KBM-7 (cell line): ENCODE results near the gene SNX3.

Experiments
- DNase-seq: peaks from one replicate; pipeline ENCODE4 v3.0.0-alpha.2; 2015
- in situ Hi-C: fragments of 300-500 bp; cut with MboI; formaldehyde crosslinking; loops from 2 replicates; pipeline ENCODE4 v1.14.3; 2020; ENCODE audit warnings: low sequenced_read_pairs, low pct_unique_long_range_greater_than_20kb, mixed read lengths

The SNX3 gene

DNA sequence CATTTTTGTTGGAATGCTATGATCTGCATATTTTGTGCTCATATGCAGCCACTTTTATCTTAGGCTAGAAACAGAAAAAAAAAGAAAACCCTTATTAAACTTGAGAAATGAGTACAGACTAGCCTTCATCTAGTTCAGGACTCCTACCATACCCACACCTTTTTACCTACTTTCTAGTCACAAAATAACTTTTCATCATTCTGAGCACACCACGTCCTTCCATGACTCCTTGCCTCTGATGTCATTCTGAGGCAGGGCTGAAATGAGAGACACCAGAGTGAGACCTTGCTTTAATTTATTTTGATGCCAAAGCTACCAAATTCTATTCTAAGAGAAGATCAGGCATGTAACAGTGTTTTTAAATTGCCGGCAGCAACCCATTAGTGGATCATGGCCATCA is 38.8 kb downstream of the SNX3 start:
- DNase-seq, result no peak
- in situ Hi-C loops, result no loop called here

DNA sequence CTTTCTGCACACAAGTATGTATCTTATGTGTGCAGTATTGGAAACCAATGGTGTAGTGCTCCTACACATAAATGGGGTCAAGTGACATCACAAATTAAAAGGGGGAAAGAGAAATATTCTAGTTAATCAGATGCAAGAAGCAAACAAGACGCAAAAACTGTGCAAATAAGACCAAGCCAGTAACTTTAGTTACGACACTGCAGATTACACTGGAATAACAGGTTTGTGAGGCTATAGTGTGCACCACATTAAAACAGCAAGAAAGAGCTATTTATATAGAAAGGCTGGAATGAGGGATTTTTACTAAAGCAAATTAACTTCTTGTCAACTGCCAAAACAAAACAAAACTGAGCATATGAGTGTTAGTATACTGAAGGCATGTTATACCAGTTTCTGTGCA is 49.2 kb downstream of the SNX3 start:
- DNase-seq, result no peak
- in situ Hi-C loops, result no loop called here

GRCh38 chr6:108210556-108210955 is 50.3 kb downstream of the SNX3 start:
- no peak for DNase-seq
- in situ Hi-C loops, result no loop called here

- in situ Hi-C loops, result no loop called here
- no peak for DNase-seq
Observed at GRCh38 chr6:108209738-108210137, 51.1 kb downstream of the SNX3 start.

DNA sequence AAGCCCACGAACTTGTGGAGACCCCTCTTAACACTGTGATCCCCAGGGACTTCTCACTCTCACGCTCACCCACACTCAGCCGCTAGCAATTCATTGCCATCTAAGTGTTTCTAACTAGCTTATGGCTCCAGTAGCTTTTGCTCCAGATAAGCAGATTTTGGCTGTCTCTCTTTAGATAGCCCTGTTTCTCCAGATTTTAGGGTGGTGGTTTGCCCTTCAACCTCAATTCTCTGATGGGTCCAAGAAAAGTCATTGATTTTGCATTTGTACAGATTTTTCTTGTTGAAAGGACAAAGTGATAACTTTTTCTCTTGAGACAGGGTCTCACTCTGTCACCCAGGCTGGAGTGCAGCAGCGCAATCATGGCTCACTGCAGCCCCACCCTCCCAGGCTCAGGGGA is 53.8 kb downstream of the SNX3 start:
- in situ Hi-C loops, result no loop called here
- no peak for DNase-seq

DNA sequence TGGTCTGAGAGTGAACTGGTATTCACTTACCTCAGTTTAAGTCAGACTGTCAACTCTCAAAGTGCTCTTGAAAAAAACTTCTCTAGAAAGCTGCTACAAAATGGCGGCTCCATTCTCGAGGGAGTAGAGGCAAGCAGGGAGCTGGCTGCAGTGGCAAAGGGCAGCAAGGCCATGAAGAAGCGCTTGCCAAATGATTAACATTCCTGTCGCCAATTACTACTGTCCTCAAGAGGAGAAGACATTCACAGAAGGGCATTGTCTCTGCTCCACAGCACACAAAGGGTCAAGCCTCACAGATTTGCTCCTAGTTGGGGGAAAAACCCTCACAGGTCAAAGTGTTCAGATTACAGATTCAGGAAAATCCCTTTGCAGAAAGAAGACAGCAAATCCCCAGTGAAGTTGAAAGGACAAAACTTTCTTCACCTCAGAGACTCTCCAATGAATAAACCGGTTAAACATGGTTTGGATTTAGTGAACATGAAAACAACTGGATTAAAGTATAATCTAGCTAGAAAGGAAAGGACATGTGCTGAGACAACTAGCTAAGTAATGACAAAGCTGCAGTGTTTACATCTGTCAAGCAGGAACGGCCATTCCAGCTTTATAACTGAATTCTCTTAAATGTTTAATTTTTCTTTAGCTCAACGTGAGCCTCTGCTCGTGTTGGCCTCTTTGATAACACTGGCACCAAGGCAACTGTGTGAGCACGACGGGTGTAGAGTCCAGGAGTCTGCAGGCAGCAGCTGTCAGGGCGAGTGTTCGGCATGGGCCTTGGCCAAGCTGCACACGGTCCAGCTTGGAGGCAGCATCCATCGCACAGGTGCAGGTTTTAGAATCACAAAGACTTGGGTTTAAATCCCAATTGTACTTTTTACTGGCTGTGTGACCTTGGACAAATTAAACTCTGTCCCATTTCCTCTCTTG is 57.4 kb downstream of the SNX3 start:
- in situ Hi-C loops, result no loop called here
- no peak for DNase-seq

DNA sequence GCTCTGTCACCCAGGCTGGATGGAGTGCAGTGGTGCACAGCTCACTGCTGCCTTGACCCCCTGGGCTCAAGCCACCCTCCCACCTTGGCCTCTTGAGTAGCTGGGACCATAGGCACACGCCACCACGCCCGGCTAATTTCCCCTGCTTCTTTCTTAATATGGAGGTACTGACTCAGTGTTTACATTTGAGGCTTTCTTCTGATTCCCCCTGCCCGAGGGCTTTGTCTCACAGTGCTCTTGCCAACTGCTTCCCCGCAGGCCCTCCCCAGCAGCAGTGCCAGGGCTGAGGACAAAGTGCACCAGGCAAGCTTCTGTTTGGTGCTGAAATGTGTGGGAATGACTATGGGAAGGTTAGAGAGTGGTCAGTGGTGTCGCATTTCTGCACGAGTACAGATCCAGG is 60.2 kb downstream of the SNX3 start:
- in situ Hi-C loops, result no loop called here

DNA sequence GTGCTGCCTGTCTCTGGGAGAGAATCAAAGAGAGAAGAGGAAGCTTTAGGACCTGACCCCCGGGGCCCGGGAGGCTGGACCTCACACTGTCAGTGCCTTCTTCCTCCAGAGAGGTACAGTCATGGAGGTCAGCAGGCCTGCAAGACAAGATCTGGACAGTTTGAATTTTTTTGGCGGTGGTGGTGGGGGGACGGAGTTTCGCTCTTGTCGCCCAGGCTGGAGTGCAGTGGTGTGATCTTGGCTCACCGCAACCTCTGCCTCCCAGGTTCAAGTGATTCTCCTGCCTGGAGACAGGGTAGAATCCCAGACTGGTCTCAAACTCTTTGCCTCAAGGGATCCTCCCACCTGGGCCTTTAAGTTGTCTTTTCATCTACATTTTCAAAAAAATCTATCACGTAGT is 60.7 kb downstream of the SNX3 start:
- no peak for DNase-seq

More for the DNA sequence above, 60.2 kb downstream of the SNX3 start:
- DNase-seq, result no peak

GRCh38 chr6:108198761-108199498 is 61.9 kb downstream of the SNX3 start:
- in situ Hi-C loops, result no loop called here
- DNase-seq, result no peak

More for the DNA sequence above, 60.7 kb downstream of the SNX3 start:
- in situ Hi-C loops, result no loop called here

DNA sequence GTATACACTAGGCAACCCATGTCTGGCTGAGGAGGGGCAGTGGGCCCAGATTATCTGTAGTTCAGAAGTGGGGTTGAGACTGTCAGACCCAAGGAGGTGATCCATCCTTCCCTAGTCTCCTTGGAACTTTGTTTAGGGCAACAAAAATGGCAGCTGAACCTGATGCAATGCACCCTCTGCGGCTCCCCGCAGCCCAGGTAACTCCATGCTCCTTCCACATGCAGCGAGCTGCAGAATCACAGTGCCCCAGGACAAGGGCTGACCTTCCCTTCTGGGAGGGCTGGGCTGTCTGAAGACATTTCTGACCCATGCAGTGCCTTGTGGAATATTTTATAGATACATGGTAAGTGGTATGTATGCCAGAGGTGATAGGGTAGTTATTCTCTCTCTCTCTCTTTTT is 65.6 kb downstream of the SNX3 start:
- in situ Hi-C loops, result no loop called here
- DNase-seq, result no peak

DNA sequence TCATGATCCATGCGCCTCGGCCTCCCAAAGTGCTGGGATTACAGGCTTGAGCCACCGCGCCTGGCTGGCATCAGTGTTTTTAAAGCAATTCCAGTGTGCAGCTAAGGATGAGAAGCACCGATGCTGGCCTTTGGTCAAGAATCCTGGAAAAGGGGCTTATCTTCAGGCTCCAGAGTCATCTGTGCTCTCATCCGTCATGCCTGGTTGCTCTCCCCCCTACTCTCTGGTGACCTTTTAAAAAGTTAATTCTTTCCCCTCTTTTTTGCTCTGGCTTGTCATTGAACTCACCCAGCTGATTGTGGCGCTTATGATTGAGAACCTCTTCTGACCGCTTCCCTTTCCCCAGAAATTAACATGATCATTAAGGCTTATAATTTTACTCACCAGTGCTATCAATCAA is 66.3 kb downstream of the SNX3 start:
- in situ Hi-C loops, result no loop called here
- DNase-seq, result no peak

GRCh38 chr6:108193835-108194234 is 67.0 kb downstream of the SNX3 start:
- no peak for DNase-seq
- in situ Hi-C loops, result no loop called here

GRCh38 chr6:108193131-108193530 is 67.7 kb downstream of the SNX3 start:
- DNase-seq, result no peak
- in situ Hi-C loops, result no loop called here

DNA sequence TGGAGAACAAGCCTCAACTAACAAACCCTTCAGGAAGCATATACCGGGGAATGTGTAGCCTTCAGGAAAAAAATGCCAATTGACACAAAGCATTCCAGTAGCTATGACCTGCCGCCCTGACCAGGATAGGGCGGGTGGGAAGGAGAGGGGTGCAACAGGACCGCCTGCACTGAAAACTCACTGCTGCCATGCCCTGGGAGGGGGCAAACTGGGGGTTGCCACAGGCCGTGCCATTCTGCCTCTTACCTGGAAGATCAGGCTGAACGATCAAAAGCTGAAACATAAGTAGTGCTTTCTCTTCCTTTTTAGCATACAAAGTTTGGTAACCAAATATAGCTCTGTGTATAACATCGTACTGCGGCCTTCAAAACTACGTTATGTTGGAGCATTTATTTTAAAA is 73.3 kb downstream of the SNX3 start:
- in situ Hi-C loops, result no loop called here
- no peak for DNase-seq

DNA sequence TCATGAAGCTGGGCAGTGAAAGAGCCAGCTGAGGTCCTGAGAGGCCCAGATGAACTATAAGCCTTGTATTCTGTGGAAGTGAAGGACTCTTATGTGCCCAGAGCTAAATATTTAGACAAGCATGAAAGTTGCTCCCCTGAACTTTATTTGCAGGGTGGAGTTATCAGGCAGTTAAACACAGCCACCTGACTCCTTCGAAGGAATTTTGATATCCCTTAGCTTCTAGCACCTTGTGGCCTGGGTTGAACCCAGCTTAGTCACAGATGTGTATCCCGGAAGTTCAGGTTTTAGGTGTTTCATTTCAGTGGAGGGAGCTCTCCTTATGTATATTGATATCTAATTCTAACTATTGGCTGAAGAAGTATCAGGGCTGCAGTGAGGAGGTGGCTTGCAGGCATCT is 74.6 kb downstream of the SNX3 start:
- in situ Hi-C loops, result no loop called here
- DNase-seq, result no peak

DNA sequence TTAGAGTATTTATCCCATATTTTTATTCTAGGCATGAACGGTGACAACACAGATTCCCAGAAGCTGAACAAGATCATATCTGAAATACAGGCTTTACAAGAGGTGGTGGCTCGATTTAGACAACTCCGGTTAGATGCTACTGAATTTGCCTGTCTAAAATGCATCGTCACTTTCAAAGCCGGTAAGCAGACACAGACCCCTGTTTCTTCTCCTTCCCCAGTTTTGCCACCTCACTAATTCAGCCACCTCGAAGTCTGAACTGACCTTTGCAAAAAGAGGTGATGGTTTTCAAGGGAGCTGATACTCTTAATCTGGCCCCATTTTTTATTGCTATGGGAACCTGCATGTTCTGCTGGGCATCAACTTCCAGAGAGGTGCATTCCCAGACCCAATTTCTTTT is 80.1 kb downstream of the SNX3 start:
- no peak for DNase-seq
- in situ Hi-C loops, result no loop called here

- in situ Hi-C loops, result no loop called here
- DNase-seq, result no peak
Observed at GRCh38 chr6:108180266-108180665, 80.6 kb downstream of the SNX3 start.

DNA sequence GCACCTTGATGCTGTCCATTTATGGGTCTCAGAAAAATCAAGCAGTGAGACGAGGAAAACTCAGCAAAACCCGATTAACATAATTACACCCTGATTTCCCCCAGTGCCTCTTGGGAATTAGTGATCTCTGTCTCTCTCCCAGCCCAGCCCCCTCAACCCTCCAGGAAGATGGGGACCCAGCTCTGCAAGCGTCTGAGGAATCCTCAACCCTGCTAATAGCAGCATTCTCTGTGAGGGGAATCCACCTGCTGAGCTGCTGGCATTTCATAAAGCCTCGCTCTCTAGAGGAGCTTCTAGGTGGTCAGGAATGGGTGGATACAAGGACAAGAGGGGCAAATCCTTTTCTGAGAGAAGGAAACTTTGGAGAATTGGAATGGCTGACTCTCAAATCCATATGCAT is 81.1 kb downstream of the SNX3 start:
- DNase-seq, result no peak

DNA sequence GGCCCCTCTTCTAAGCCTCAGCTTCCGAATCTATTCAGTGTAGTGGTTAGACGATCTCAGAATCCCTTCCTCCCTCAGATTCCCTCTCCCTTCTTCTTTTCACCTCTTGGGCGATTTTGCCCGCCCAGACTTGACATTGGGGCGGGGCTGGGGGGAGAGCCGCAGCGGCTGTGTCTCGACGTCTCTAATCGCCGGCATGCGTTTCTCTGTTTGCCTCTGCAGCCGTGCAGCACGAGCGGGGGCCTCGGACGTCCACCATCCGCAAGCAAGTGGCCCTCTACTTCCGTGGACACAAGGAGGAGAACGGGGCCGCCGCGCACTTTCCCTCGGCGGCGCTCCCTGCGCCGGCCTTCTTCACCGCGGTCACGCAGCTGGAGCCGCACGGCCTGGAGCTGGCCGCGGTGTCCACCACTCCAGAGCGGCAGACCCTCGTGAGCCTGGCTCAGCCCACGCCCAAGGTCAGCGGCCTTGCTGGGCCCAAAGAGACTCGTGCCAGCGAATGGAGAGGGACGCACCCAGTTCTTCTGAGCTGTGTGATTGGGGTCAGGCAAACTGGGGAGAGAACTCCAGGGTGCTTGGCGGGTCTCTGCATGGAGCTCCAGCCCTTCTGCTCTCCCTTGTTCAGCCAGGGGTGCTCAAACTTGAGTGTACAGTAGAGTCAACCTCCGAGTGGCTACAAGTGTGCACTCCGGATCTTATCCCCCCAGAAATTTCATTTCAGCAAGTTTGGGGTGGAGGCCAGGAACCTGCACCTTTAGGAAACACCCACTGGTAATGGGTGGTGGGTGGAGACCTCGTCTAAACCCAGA is 84.4 kb downstream of the SNX3 start:
- in situ Hi-C loops, result no loop called here
- no peak for DNase-seq

More for the DNA sequence above, 81.1 kb downstream of the SNX3 start:
- in situ Hi-C loops, result no loop called here
